NCI-H2029 (cell line): ENCODE results near the gene SERPINB12.

Source experiments
- DNase-seq: peaks from one replicate; lab custom pipeline; 2025; lab: John Stamatoyannopoulos, UW

SERPINB12 gene

GRCh38 chr18:63603355-63603754 is 61.2 kb downstream of the SERPINB12 start:
- DNase-seq: no peak

- no peak for DNase-seq
These were observed 61.6 kb downstream of the SERPINB12 start for GRCh38 chr18:63603772-63604171.

DNA sequence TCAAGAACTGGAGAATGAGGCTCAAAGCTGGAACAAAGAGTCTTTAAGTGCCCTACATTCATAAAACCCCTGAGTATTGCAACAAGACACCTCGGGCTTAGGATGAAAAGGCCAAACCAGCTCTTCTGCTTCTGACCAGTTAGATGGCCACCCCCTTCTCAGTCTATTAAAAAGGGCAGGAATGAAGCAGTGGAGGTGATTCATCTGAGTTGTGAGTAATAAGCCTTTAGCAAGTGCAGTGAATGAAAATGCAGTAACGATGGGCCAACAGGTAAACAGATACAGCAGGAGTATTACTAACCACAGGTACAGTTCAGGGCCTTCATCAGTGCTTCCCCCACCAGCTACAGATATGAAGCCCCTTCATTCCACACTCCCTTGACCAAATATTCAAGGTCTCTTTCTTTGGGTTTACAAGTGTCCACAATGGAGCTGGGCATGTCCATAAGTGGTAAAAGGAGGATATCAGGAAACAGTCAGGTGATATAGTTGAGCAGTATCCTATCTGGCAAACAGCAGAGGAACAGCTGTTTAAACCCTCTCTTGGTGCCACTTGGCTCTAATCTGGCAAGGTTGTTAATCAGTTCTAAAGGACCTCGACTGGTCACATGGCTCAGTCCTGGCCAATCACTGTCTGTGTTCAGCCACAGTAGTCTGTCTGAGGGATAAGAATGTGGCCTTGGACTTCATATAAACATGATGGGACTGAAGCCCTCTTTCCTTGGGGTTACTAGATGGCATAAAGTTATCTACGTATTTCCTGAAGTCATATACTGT is 62.8 kb downstream of the SERPINB12 start:
- peak; percentile 84 for DNase-seq

- no peak for DNase-seq
These were observed 64.4 kb downstream of the SERPINB12 start for GRCh38 chr18:63606526-63606925.

GRCh38 chr18:63613420-63613819 is 71.3 kb downstream of the SERPINB12 start:
- DNase-seq: no peak

- no peak for DNase-seq
These were observed 75.1 kb downstream of the SERPINB12 start for GRCh38 chr18:63617049-63617914.

DNA sequence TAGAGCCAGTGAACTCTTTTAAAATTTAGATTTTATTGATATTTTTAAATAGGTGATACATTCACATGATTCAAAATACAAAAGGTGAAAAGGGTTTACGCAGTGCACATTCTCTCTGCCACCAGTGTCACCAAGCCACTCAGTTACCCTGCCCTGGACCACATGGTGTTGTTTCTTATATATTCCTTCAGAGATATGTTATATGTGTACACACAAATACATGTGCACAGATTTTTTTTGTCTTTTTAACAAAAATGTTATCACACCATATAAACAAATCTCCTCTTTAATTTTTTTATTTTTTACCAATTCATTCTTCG is 75.7 kb downstream of the SERPINB12 start:
- no peak for DNase-seq
